GM19397 (cell line): ENCODE measurements around the gene SLC2A1.

Experiments used
- ATAC-seq: cut with Tn5 transposase; IDR thresholded peaks from one replicate; pipeline ENCODE4 v1.9.1; 2021; ENCODE audit warnings: mild to moderate bottlenecking, moderate library complexity; ENCODE audit not compliant: unreplicated experiment

The SLC2A1 gene

GRCh38 chr1:42981255-42981805, 22.7 kb upstream of the SLC2A1 start:
- ATAC-seq = no peak

- no peak for ATAC-seq
These were observed 21.5 kb upstream of the SLC2A1 start for GRCh38 chr1:42979896-42980800.

- ATAC-seq = no peak
These were observed 20.4 kb upstream of the SLC2A1 start for GRCh38 chr1:42979036-42979430.

GRCh38 chr1:42978317-42979035, 19.8 kb upstream of the SLC2A1 start:
- no peak for ATAC-seq

- no peak for ATAC-seq
These were observed 19.0 kb upstream of the SLC2A1 start for GRCh38 chr1:42977653-42978052.

- ATAC-seq = no peak
These were observed 17.0 kb upstream of the SLC2A1 start for GRCh38 chr1:42975561-42976225.

- no peak for ATAC-seq
These were observed 16.2 kb upstream of the SLC2A1 start for GRCh38 chr1:42974767-42975437.

- ATAC-seq = no peak
These were observed 15.1 kb upstream of the SLC2A1 start for GRCh38 chr1:42973799-42974198.

- no peak for ATAC-seq
These were observed 14.6 kb upstream of the SLC2A1 start for GRCh38 chr1:42973286-42973685.

- ATAC-seq = no peak
These were observed 13.2 kb upstream of the SLC2A1 start for GRCh38 chr1:42971841-42972291.

- ATAC-seq = no peak
These were observed 11.5 kb upstream of the SLC2A1 start for GRCh38 chr1:42970143-42970542.

- ATAC-seq = no peak
These were observed 10.0 kb upstream of the SLC2A1 start for GRCh38 chr1:42968654-42969053.

GRCh38 chr1:42966688-42967612, 8.3 kb upstream of the SLC2A1 start:
- no peak for ATAC-seq

- no peak for ATAC-seq
These were observed 6.7 kb upstream of the SLC2A1 start for GRCh38 chr1:42965378-42965777.

- ATAC-seq = no peak
These were observed 5.6 kb upstream of the SLC2A1 start for GRCh38 chr1:42964044-42964812.

GRCh38 chr1:42963378-42964043, 4.8 kb upstream of the SLC2A1 start:
- no peak for ATAC-seq

- ATAC-seq = no peak
These were observed 4.1 kb upstream of the SLC2A1 start for GRCh38 chr1:42962641-42963377.
